Esophagus muscularis mucosa (tissue), 4 donors: ENCODE data around the gene TANGO2.
"Not testable (repeated sequence)": the region's sequence is repeated elsewhere in the genome, so short reads cannot be mapped to it uniquely, and the experiment has no call there.

Experiments
- EP300 ChIP-seq: sonication (generic); formaldehyde crosslinking; IDR thresholded peaks from one replicate; pipeline ENCODE4 v1.6.1; 2017; ENCODE audit warnings: antibody characterized with exemption
- POLR2A ChIP-seq: fragments of 450-650 bp; IDR thresholded peaks from one replicate; pipeline ENCODE4 v1.6.1; 2017; ENCODE audit warnings: antibody characterized with exemption, moderate library complexity, mild to moderate bottlenecking, low read depth
- POLR2AphosphoS5 ChIP-seq, 2 donors: sonication (generic); formaldehyde crosslinking; IDR thresholded peaks; one replicate each; pipeline ENCODE4 v1.6.1; 2017; ENCODE audit warnings: antibody characterized with exemption in 2 of 2
- TF ChIP-seq, protein P1 (sequence below), 3 experiments: fragments of 200-600 bp in 2 of 3; fragments of 450-650 bp in 1 of 3; sonication (generic) in 2 of 3; IDR thresholded peaks; one replicate each; pipeline ENCODE4 v1.5.1; 2017 to 2019; ENCODE audit warnings: antibody characterized with exemption in 3 of 3, mild to moderate bottlenecking in 2 of 3, moderate library complexity in 1 of 3

DNA sequence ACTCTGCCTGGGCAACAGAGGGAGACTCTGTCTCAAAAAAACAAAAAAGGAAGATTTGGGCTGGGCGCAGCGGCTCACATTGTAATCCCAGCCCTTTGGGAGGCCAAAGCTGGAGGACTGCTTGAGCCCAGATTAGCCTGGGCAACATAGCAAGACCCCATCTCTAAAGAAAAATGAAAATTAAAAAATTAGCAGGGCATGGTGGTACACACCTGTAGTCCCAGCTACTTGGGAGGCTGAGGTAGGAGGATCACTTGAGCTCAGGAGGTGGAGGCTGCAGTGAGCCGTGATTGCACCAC lies 46.4 kb downstream of the TANGO2 start:
- TF ChIP-seq EP300; POLR2A; POLR2AphosphoS5 (IDR thresholded peaks at IDR 0.05): not testable (repeated sequence)
- TF ChIP-seq, protein P1, sequence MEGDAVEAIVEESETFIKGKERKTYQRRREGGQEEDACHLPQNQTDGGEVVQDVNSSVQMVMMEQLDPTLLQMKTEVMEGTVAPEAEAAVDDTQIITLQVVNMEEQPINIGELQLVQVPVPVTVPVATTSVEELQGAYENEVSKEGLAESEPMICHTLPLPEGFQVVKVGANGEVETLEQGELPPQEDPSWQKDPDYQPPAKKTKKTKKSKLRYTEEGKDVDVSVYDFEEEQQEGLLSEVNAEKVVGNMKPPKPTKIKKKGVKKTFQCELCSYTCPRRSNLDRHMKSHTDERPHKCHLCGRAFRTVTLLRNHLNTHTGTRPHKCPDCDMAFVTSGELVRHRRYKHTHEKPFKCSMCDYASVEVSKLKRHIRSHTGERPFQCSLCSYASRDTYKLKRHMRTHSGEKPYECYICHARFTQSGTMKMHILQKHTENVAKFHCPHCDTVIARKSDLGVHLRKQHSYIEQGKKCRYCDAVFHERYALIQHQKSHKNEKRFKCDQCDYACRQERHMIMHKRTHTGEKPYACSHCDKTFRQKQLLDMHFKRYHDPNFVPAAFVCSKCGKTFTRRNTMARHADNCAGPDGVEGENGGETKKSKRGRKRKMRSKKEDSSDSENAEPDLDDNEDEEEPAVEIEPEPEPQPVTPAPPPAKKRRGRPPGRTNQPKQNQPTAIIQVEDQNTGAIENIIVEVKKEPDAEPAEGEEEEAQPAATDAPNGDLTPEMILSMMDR (IDR thresholded peaks at IDR 0.05): not testable (repeated sequence)
